ENCODE results near the gene DNAH17.
"Not testable (repeated sequence)": the region's sequence is repeated elsewhere in the genome, so short reads cannot be mapped to it uniquely, and the experiment has no call there.

The DNAH17 gene

GRCh38 chr17:78528541-78528940 is 48.7 kb downstream of the DNAH17 start:
- FAIRE-seq (no peak), DNase-seq (ENCODE audit: insufficient read length, low spot score) (no peak)

DNA sequence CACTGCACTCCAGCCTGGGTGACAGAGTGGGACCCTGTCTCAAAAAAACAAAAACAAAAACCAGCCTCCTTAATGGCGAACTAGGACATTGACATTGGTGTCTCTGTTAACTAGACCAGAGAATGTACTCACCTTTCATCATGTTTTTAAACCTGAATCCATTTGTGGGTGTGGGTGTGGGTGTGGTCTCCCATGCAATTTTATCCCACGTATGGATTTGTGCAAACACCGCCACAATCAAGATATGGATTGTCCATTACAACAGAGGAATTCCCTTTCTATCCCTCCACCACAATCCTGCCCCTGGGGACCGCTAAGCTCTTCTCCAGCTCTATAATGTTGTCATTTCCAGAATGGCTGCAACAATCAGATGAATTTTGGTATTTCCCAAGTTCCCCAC is 49.9 kb downstream of the DNAH17 start:
- DNase-seq (ENCODE audit: insufficient read length, low spot score) (no peak), FAIRE-seq (no peak)

- DNase-seq (ENCODE audit: insufficient read length, low spot score) (no peak), FAIRE-seq (peak; percentile 20)
Measured at GRCh38 chr17:78526231-78527025, 50.8 kb downstream of the DNAH17 start.

- DNase-seq (ENCODE audit: insufficient read length, low spot score): no peak
- no peak for FAIRE-seq
Measured at GRCh38 chr17:78525511-78526160, 51.6 kb downstream of the DNAH17 start.

DNA sequence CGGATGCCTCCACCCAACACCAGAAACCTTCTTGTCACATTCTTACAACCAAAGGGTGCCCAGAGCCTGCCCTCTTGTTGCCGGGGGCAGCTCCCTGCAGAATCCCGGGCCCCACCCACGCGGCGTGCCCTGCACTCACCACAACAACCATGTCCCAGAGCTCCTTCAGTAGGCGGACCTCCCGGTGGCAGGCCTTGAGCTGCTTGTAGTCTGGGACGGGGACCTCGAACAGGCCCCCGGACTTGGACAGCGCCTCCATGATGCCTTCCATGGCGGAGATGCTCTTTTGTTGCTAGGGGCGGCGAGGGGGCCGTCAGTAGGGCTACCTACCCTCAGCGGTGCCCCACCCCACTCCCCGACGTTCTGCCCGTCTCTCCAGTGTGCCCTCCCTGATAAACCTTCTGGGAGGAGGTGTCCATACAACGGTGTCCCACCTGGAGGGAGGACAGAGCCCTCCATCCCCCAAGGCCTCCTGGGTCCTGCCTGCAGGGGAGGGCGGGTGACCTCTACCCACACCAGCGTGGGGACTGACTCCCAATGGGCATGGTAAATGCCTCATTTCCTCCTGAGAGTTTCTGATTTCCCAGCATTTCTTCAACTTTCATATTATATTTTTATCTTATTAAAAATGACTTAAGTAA is 52.2 kb downstream of the DNAH17 start:
- no peak for DNase-seq (ENCODE audit: insufficient read length, low spot score)
- FAIRE-seq: no peak

DNA sequence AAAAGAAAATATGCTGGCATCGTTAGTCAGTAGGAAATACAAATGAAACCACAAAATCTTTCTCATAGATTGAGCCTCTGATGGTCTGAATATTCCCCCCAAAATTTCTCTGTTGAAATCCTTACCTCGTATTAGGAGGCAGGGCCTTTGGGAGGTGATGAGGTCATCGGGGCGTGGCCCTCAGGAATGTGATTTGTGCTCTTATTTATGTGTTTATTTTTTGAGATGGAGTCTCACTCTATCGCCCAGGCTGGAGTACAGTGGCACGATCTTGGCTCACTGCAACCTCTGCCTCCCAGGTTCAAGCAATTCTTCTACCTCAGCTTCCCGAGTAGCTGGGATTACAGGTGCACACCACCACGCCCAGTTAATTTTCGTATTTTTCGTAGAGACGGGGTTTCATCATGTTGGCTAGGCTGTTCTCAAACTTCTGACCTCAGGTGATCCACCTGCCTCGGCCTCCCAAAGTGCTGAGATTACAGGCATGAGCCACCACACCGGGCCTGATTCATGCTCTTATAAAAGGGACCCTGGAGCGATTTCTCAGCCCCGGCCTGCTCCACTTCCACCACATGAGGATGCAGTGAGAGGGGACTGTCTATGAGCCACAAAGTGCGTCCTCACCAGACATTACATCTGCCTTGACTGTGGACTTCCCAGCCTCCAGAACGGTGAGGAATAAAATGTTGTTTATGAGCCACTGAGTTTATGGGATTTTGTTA is 53.1 kb downstream of the DNAH17 start:
- DNase-seq (ENCODE audit: insufficient read length, low spot score) (no peak), FAIRE-seq (no peak)

DNA sequence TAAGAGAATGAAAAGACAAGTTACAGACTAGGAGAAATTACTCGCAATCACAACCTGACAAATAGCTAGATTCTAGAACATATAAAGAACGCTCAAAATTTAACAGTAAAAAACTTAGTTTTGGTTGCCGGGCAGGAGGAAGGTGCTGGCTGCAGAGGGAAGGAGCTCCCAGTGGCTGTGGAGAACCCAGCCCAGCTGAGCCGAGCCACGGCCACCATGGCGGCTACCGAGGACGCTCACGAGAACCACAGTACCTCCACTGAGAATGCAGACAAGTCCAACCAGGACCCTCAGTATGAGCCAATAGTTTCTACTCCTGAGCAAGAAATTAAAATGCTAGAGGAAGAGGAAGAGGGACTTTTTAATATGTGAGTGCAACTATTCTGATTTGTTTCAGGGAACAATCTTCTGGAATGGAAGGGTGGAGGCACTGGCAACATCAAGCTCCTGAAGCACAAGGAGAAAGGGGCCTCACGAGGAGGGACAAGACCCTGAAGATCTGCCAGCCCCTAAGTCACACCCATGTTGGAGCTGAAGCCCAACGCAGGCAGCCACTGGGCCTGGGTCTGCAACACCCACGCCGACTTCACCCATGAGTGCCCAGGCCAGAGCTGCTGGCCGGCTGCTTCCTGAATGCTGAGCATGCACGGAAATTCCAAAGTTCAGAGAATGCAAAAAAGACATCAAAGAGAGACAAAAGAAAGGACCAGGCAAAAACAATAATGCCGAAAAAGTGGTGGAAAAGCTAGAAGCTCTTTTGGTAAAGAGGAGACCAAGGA is 55.0 kb downstream of the DNAH17 start:
- FAIRE-seq: no peak

GRCh38 chr17:78517421-78517820 is 59.8 kb downstream of the DNAH17 start:
- no peak for FAIRE-seq
- DNase-seq (ENCODE audit: insufficient read length, low spot score): no peak

More for the DNA sequence above, 55.0 kb downstream of the DNAH17 start:
- DNase-seq (ENCODE audit: insufficient read length, low spot score): no peak

GRCh38 chr17:78515480-78515879 is 61.7 kb downstream of the DNAH17 start:
- FAIRE-seq: no peak
- DNase-seq (ENCODE audit: insufficient read length, low spot score): no peak

DNA sequence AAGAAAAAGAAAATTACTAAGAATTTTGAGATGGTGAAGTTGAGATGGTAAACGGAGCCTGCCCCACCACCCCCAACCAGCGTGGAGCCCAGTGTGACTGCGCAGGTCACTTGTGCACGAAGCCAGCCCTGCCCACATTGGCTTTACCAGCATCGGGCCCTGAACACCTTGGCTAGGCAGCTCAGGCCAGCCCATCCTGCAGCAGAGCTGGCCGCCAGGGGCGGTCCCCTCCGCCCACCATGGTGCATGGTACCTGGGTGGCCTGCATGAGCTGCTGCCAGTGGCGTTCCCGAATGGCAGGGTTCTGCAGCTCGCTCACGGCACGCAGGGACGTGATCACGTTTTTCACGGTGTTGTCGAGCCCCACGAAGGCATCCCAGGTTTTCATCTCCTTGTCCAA is 62.7 kb downstream of the DNAH17 start:
- DNase-seq (ENCODE audit: insufficient read length, low spot score) (no peak), FAIRE-seq (no peak)

DNA sequence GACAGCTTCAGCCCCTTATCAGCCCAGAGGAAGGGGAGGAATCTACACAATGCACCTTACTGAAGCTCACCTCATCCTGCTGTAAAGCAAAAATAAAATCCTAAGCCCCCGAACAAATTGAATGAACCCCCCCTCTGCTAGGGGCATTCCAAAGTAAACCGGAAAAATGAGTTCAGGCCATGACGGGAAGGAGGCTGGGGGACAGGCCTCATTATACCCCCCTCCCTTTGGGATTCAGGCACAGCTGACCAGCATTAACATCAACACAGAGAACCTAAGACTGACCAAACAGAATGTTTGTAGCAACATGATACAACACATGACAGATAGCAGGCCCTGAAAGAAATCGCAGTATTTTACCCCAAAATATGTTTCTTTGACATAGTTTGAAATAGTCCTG is 64.2 kb downstream of the DNAH17 start:
- no peak for FAIRE-seq
- no peak for DNase-seq (ENCODE audit: insufficient read length, low spot score)

- DNase-seq (ENCODE audit: insufficient read length, low spot score) (no peak), FAIRE-seq (peak; percentile 54)
Measured at GRCh38 chr17:78510141-78511075, 66.8 kb downstream of the DNAH17 start.

DNA sequence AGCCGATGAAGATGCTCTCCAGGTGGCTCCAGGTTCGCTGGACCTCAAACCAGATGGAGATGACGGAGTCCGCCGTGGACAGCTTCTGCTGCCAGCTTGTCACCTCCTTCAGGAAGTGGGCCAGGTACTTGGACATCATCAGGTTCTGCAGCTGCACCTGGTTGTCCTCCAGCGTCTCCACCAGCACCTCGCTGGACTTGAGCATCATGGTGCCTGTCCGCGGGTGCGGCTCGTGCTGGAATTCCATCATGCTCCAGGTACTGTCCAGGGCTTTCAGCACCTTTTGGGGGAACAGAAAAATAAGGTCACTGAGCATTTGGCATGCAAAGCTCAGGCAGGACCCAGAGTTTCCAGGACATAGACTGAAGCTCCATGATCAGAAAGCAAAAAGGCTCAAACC is 69.7 kb downstream of the DNAH17 start:
- no peak for FAIRE-seq

DNA sequence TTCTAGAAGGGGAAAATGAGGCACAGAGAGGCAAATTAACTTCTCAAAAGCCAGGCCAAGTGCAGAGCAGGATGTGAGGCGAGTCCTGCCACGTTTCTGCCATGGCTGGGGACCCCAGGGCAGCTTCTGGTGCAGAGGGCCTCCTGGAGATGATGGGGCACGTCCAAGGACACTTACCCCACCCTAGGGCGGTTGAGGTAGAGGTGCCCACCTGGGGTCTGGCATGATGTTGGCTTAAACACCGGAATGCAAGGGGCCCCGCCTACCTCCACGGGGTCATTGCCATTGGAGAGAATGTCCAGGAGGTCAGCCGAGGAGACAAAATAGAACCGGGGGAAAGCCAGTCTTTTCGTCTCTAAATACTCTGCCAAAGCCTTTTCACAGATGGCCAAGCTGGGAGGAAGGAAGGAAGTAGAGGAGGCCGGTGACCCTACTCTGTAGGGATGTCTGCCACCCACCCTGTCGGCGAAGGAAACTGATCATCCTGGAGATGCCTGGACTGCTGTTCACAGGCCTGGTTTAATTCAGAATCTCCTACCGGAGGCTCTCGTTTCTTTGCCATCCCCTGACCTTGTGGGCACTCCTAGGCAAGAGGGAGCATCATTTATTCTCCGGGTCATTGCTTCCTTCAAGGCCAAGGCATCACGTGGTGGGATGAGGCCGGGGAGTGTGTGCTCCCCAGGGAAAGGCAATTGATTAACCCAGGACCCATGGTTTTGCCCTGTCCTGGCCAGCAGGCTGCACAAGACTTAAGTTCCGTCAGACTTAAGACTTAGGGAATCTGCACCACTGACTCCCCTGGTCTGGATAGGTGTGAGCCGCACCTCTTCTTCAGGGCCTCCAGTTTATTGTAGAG is 70.5 kb downstream of the DNAH17 start:
- no peak for DNase-seq (ENCODE audit: insufficient read length, low spot score)
- no peak for FAIRE-seq

More for the DNA sequence above, 69.7 kb downstream of the DNAH17 start:
- DNase-seq (ENCODE audit: insufficient read length, low spot score): no peak

DNA sequence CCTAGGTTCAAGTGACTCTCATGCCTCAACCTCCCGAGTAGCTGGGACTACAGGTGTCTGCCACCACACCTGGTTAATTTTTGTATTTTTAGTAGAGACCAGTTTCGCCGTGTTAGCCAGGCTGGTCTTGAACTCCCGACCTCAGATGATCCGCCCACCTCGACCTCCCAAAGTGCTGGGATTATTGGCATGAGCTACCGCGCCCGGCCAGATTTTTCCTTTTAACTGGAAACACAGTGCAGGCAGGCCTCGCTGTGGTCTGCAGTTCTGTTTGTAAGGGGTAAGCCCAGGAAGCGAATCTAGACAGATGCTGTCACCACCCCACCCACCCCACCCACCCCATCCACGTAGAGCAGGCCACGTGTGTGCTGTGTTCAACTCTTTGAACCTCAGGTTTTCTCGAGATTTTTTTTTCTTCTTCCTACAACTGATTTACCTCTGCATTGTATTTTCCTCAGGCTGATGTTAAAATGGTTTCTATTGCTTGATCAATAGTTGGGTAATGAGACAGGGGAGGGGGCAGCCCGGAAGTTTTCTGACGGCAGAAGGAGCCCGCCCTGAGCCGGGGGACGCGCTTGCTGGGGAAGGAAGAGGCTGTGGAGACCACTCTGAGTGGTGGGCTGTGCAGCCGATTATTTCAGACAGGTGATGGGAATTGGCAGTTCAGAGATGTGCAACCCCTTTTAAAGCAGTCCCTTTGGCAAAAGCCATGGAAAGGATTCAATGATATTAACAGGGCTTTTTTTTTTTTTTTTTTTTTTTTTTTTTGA is 72.9 kb downstream of the DNAH17 start:
- DNase-seq (ENCODE audit: insufficient read length, low spot score) (no peak), FAIRE-seq (no peak)

- not testable (repeated sequence) for FAIRE-seq; DNase-seq (ENCODE audit: insufficient read length, low spot score)
Measured at GRCh38 chr17:78503388-78503787, 73.8 kb downstream of the DNAH17 start.

DNA sequence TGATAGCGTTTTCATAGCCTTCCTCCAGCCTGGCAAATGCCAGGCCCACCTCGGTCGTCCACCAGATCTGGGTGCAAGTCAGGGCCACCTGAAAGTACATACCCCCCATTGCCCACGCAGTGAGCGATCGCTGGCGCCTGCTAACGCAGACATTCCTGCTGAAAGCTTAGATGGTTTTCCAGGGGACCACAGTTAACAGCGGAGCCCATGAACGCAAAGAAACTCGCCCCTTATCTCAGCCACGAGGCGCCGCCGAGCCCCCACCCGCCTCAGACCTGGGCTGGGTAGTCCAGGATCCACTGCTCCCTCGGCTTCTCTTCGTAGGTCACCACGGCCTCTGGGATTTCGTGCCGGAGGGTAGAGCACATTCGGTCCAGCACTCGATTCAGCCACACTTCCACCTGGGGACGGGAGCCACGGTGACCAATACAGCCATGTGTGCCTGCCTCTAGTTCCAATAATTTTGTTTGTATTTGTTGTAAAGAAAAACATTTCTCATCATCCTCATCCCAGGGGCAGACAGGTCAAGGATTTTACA is 74.5 kb downstream of the DNAH17 start:
- DNase-seq (ENCODE audit: insufficient read length, low spot score): no peak
- no peak for FAIRE-seq

Measured in HTR-8/SVneo (cell line).